Spleen (tissue), 7 donors: ENCODE data around the gene SNX5.

Experiments used
- POLR2AphosphoS5 ChIP-seq, 3 donors: sonication (generic); formaldehyde crosslinking; IDR thresholded peaks; one replicate each; pipeline ENCODE4 v1.5.1; 2017; ENCODE audit warnings: antibody characterized with exemption in 3 of 3
- TF ChIP-seq, protein P1 (sequence below), 11 experiments: fragments of 200-600 bp in 7 of 11; fragments of 450-650 bp in 4 of 11; sonication (generic) in 4 of 11; IDR thresholded peaks in 8 of 11; conservative IDR thresholded peaks in 3 of 11; 1 replicate in 7 of 11; 2 replicates in 4 of 11; pipeline versions ENCODE4 v1.4.0 to v1.8.0; 2016 to 2021; ENCODE audit warnings: antibody characterized with exemption in 11 of 11, inconsistent platforms in 4 of 11, mild to moderate bottlenecking in 1 of 11
- donor health status: DM: no; HTN: no; CAD: no; lungs with moderate emphysema.
- donor health status: DM: no; HTN: no; CAD: no.
- donor health status: DM: no; HTN: no; CAD: no.

DNA sequence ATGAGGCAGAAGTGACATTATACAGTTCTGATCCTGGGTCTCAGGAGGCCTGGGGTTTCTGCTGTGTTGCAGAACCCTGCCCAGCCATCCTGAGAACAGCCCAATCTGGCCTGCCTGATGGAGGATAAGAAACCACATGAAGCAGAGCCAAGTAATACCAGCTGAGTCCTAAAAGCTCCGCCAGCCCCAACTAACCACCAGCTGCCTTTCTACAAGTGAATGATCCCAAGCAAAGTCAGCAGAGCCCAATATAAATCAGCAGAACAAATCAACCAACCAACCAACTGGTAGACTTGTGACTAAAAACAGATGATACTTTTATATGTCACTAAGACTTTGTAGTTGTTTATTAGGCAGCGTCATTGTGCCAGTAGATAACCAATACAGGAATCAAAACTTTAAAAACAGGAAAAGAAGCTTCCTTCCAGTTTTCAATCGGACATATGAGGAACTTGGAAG is 52.1 kb downstream of the SNX5 start:
- TF ChIP-seq, protein P1, sequence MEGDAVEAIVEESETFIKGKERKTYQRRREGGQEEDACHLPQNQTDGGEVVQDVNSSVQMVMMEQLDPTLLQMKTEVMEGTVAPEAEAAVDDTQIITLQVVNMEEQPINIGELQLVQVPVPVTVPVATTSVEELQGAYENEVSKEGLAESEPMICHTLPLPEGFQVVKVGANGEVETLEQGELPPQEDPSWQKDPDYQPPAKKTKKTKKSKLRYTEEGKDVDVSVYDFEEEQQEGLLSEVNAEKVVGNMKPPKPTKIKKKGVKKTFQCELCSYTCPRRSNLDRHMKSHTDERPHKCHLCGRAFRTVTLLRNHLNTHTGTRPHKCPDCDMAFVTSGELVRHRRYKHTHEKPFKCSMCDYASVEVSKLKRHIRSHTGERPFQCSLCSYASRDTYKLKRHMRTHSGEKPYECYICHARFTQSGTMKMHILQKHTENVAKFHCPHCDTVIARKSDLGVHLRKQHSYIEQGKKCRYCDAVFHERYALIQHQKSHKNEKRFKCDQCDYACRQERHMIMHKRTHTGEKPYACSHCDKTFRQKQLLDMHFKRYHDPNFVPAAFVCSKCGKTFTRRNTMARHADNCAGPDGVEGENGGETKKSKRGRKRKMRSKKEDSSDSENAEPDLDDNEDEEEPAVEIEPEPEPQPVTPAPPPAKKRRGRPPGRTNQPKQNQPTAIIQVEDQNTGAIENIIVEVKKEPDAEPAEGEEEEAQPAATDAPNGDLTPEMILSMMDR (IDR thresholded peaks at IDR 0.05 in 8 of 11, conservative IDR thresholded peaks at IDR 0.05 in 3 of 11), result no peak
- peak in 1 of 3 donors; percentile 74 for TF ChIP-seq POLR2AphosphoS5 (IDR thresholded peaks at IDR 0.05)
